Keratinocyte (primary cell): ENCODE data around the gene ANKRD23. TPM values are rescaled to one million over a fixed set of nuclear protein-coding genes. Genes with fewer than 3 reads are reported as not detected.
A peak's percentile ranks its signal among the peaks of the same experiment; 100 is the strongest.

Experiments
- DNase-seq: peaks from one replicate; pipeline ENCODE4 v3.0.0-alpha.2; 2011; ENCODE audit warnings: low read depth, missing footprints, low spot score
- FAIRE-seq: peaks from 2 replicates; lab custom pipeline; 2011; peaks lifted over from hg19 to GRCh38; lab: Jason Lieb, UNC
- H2AFZ ChIP-seq: 2 replicates; pipeline ENCODE4 v1.6.0; 2012; ENCODE audit warnings: low read length, control low read depth, inconsistent platforms; ENCODE audit not compliant: control insufficient read depth
- H3K27ac ChIP-seq: 2 replicates; pipeline ENCODE4 v1.5.1; 2011; ENCODE audit warnings: low read length; ENCODE audit not compliant: control insufficient read depth, insufficient read depth
- H3K27me3 ChIP-seq: 3 replicates; pipeline ENCODE4 v1.6.0; 2011; ENCODE audit warnings: low read length; ENCODE audit not compliant: control insufficient read depth, insufficient read depth; ENCODE audit errors: extremely low read depth
- H3K36me3 ChIP-seq, 2 experiments: 2 replicates in 1 of 2; 3 replicates in 1 of 2; pipeline ENCODE4 v1.5.1; 2011; ENCODE audit warnings: low read length in 2 of 2, mild to moderate bottlenecking in 1 of 2; ENCODE audit not compliant: control insufficient read depth in 2 of 2, insufficient read depth in 2 of 2; ENCODE audit errors: extremely low read depth in 1 of 2
- H3K4me1 ChIP-seq: 3 replicates; pipeline ENCODE4 v1.5.1; 2011; ENCODE audit warnings: low read length; ENCODE audit not compliant: control insufficient read depth, insufficient read depth; ENCODE audit errors: extremely low read depth
- H3K4me2 ChIP-seq: 3 replicates; pipeline ENCODE4 v1.6.0; 2011; ENCODE audit warnings: low read depth, low read length; ENCODE audit not compliant: control insufficient read depth, insufficient read depth; ENCODE audit errors: extremely low read depth
- H3K4me3 ChIP-seq, 3 experiments: fragments of 200-600 bp in 1 of 3; sonication (generic) in 1 of 3; 2 replicates in 2 of 3; 3 replicates in 1 of 3; pipeline ENCODE4 v1.5.1; 2011 to 2016; ENCODE audit warnings: low read length in 3 of 3, mild to moderate bottlenecking in 3 of 3, control low read depth in 2 of 3, inconsistent platforms in 1 of 3, low read depth in 1 of 3, mixed read lengths in 1 of 3, mixed run types in 1 of 3, moderate library complexity in 1 of 3; ENCODE audit not compliant: control insufficient read depth in 2 of 3, insufficient read depth in 2 of 3; ENCODE audit errors: extremely low read depth in 1 of 3
- H3K79me2 ChIP-seq: 2 replicates; pipeline ENCODE4 v1.6.0; 2012; ENCODE audit warnings: low read length; ENCODE audit not compliant: control insufficient read depth, insufficient read depth
- H3K9ac ChIP-seq: 3 replicates; pipeline ENCODE4 v1.6.0; 2011; ENCODE audit warnings: low read length; ENCODE audit not compliant: control insufficient read depth, insufficient read depth; ENCODE audit errors: extremely low read depth
- H3K9me1 ChIP-seq: 3 replicates; pipeline ENCODE4 v1.6.0; 2011; ENCODE audit warnings: low read length; ENCODE audit not compliant: control insufficient read depth, insufficient read depth; ENCODE audit errors: extremely low read depth
- H3K9me3 ChIP-seq: 2 replicates; pipeline ENCODE4 v1.5.1; 2012; ENCODE audit warnings: low read depth, low read length; ENCODE audit not compliant: control insufficient read depth
- H4K20me1 ChIP-seq: 3 replicates; pipeline ENCODE4 v1.6.0; 2011; ENCODE audit warnings: low read length; ENCODE audit not compliant: control insufficient read depth, insufficient read depth; ENCODE audit errors: extremely low read depth
- EZH2 ChIP-seq: IDR thresholded peaks from one replicate; pipeline ENCODE4 v1.6.1; 2012; ENCODE audit warnings: inconsistent platforms, mild to moderate bottlenecking, low read length, moderate library complexity
- dilution Hi-C: fragments of 300-500 bp; cut with MboI; formaldehyde crosslinking; loops from one replicate; pipeline ENCODE4 v1.7.0; 2020; ENCODE audit warnings: low sequenced_read_pairs; ENCODE audit not compliant: extremely low pct_ligation_motif_present
- polyA plus RNA-seq, 5 experiments: library from polyadenylated mRNA; depleted of rRNA in 3 of 5; stranded (reverse) in 3 of 5; stranded (forward) in 1 of 5; unstranded in 1 of 5; fragments of >200 nt; gene quantifications; 1 replicate in 1 of 5; 2 replicates in 3 of 5; 3 replicates in 1 of 5; pipeline versions ENCODE4 v1.2.1 to v1.2.3, GENCODE V29; 2011 to 2012; ENCODE audit warnings: missing spikeins in 2 of 5, low read depth in 1 of 5, low replicate concordance in 1 of 5
- TF ChIP-seq, protein P1 (sequence below), 3 experiments: IDR thresholded peaks in 1 of 3; conservative IDR thresholded peaks in 1 of 3; optimal IDR thresholded peaks in 1 of 3; 2 replicates in 2 of 3; 3 replicates in 1 of 3; pipeline versions ENCODE3 to v1.5.1; 2011; ENCODE audit warnings: low read length in 3 of 3, mild to moderate bottlenecking in 3 of 3, moderate library complexity in 2 of 3, control low read depth in 1 of 3, inconsistent platforms in 1 of 3; ENCODE audit not compliant: insufficient read depth in 2 of 3; ENCODE audit errors: extremely low read depth in 1 of 3

Gene ANKRD23
- polyA plus RNA-seq, 1 donor (not counting 4 experiments of a cell fraction or from before 2014, with no cell fraction given) = 1.4 TPM

DNA sequence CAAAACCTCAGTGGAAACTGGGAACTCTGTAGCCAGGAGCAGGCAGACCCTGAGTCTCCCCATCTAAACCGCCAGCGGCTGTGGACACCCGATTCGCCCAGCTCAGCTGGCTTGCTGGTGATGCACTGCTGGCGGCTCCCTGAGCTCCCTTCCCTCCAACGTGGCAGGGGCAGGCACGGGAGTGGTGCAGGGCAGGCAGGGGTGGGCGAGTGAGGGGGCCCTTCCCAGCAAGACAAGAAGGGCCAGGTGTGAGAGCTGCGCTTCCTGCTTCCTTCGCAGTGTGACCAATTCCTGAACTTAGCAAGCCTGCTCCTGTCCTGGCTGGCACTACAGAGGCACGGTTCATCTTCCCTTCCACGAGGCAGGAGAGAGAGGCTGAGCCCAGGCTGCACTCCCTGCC, 38.4 kb upstream of the ANKRD23 start:
- H3K9ac ChIP-seq = peak overlapping the region; percentile 30
- peak overlapping the region; percentile 87 for H2AFZ ChIP-seq
- no peaks in the 10 kb centered on the region for H3K9me1 ChIP-seq
- DNase-seq (no peak), FAIRE-seq (peak; percentile 97)
- peaks cover 3% of the 10 kb centered on the region for H3K27me3 ChIP-seq
- peaks cover 44% of the 10 kb centered on the region for H3K4me1 ChIP-seq
- peak overlapping the region; percentile 46 for H3K4me2 ChIP-seq
- TF ChIP-seq EZH2 = no peak
- TF ChIP-seq, protein P1, sequence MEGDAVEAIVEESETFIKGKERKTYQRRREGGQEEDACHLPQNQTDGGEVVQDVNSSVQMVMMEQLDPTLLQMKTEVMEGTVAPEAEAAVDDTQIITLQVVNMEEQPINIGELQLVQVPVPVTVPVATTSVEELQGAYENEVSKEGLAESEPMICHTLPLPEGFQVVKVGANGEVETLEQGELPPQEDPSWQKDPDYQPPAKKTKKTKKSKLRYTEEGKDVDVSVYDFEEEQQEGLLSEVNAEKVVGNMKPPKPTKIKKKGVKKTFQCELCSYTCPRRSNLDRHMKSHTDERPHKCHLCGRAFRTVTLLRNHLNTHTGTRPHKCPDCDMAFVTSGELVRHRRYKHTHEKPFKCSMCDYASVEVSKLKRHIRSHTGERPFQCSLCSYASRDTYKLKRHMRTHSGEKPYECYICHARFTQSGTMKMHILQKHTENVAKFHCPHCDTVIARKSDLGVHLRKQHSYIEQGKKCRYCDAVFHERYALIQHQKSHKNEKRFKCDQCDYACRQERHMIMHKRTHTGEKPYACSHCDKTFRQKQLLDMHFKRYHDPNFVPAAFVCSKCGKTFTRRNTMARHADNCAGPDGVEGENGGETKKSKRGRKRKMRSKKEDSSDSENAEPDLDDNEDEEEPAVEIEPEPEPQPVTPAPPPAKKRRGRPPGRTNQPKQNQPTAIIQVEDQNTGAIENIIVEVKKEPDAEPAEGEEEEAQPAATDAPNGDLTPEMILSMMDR (optimal IDR thresholded peaks at IDR 0.05 in 1 of 3, IDR thresholded peaks at IDR 0.05 in 1 of 3, conservative IDR thresholded peaks at IDR 0.05 in 1 of 3; ENCODE audit: extremely low read depth in 1 of 3, insufficient read depth in 2 of 3, low read length in 3 of 3) = no peak
- H4K20me1 ChIP-seq = no peaks in the 10 kb centered on the region
- dilution Hi-C loops = no loop called here
- H3K36me3 ChIP-seq = no peaks in the 10 kb centered on the region
- H3K27ac ChIP-seq = no peak overlapping the region
- H3K79me2 ChIP-seq = no peaks in the 10 kb centered on the region
- peak overlapping the region in 1 of 3 experiments; percentile 46 for H3K4me3 ChIP-seq
- H3K9me3 ChIP-seq = no peaks in the 10 kb centered on the region

- H3K9ac ChIP-seq = no peak overlapping the region
- DNase-seq (no peak), FAIRE-seq (no peak)
- no peaks in the 10 kb centered on the region for H3K36me3 ChIP-seq
- H4K20me1 ChIP-seq = no peaks in the 10 kb centered on the region
- dilution Hi-C loops = no loop called here
- H2AFZ ChIP-seq = peak overlapping the region; percentile 87
- H3K79me2 ChIP-seq = no peaks in the 10 kb centered on the region
- no peak overlapping the region for H3K27ac ChIP-seq
- no peak for TF ChIP-seq EZH2
- TF ChIP-seq, protein P1 (optimal IDR thresholded peaks at IDR 0.05 in 1 of 3, IDR thresholded peaks at IDR 0.05 in 1 of 3, conservative IDR thresholded peaks at IDR 0.05 in 1 of 3; ENCODE audit: extremely low read depth in 1 of 3, insufficient read depth in 2 of 3, low read length in 3 of 3) = no peak
- no peak overlapping the region for H3K4me3 ChIP-seq
- no peak overlapping the region for H3K4me2 ChIP-seq
- no peaks in the 10 kb centered on the region for H3K9me3 ChIP-seq
- peaks cover 3% of the 10 kb centered on the region for H3K27me3 ChIP-seq
- H3K4me1 ChIP-seq = peaks cover 42% of the 10 kb centered on the region
- H3K9me1 ChIP-seq = no peaks in the 10 kb centered on the region
Observed at GRCh38 chr2:96881349-96882195, 37.8 kb upstream of the ANKRD23 start.
